ENCODE results near the gene SLC17A3.

DNA sequence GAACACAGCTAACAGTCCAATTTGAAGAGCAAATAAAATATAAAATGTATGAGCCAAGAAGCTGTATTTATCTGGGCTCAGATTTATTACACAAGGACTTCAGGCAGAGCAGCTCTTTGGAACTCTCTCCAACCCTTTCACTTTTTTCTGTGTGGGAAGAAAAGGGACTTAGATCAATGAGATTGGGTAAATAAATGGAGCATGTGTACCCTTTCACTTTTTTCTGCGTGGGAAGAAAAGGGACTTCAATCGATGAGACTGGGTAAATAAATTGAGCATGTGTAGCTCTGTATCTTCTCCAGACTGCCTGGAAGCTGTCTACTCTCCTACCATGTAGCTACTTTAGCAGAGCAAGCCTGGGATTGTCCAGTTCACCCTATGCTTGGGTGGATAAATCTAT, 10.7 kb downstream of the SLC17A3 start:
- TF ChIP-seq POLR2A (IDR thresholded peaks at IDR 0.05), result no peak
- TF ChIP-seq, protein P1, sequence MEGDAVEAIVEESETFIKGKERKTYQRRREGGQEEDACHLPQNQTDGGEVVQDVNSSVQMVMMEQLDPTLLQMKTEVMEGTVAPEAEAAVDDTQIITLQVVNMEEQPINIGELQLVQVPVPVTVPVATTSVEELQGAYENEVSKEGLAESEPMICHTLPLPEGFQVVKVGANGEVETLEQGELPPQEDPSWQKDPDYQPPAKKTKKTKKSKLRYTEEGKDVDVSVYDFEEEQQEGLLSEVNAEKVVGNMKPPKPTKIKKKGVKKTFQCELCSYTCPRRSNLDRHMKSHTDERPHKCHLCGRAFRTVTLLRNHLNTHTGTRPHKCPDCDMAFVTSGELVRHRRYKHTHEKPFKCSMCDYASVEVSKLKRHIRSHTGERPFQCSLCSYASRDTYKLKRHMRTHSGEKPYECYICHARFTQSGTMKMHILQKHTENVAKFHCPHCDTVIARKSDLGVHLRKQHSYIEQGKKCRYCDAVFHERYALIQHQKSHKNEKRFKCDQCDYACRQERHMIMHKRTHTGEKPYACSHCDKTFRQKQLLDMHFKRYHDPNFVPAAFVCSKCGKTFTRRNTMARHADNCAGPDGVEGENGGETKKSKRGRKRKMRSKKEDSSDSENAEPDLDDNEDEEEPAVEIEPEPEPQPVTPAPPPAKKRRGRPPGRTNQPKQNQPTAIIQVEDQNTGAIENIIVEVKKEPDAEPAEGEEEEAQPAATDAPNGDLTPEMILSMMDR (IDR thresholded peaks at IDR 0.05 in 4 of 5, conservative IDR thresholded peaks at IDR 0.05 in 1 of 5), result no peak

All from gastrocnemius medialis (tissue), 4 donors.